ENCODE results near the gene UPF2.

The UPF2 gene

GRCh38 chr10:11885437-11886137, 157.0 kb downstream of the UPF2 start:
- no peak overlapping the region for H3K4me2 ChIP-seq (ENCODE audit: low read length)
- no peak overlapping the region for H2AFZ ChIP-seq (ENCODE audit: low read depth, low read length)
- no peaks in the 10 kb centered on the region for H4K20me1 ChIP-seq (ENCODE audit: insufficient read depth, low read length)
- H3K27me3 ChIP-seq (ENCODE audit: low read depth, low read length), result no peaks in the 10 kb centered on the region
- no peak overlapping the region for H3K4me3 ChIP-seq (ENCODE audit: low read length)
- H3K9me3 ChIP-seq (ENCODE audit: insufficient read depth, low read length), result no peaks in the 10 kb centered on the region
- no peaks in the 10 kb centered on the region for H3K36me3 ChIP-seq (replicated peaks; ENCODE audit: low read depth, low read length)
- H3K79me2 ChIP-seq (ENCODE audit: low read length), result no peaks in the 10 kb centered on the region
- TF ChIP-seq EZH2phosphoT487 (IDR thresholded peaks at IDR 0.05; ENCODE audit: low read depth) (no peak), CTCF (IDR thresholded peaks at IDR 0.05; ENCODE audit: low read depth, low read length) (no peak)
- H3K9ac ChIP-seq (ENCODE audit: low read length), result no peak overlapping the region
- H3K4me1 ChIP-seq (ENCODE audit: low read length), result peaks cover 20% of the 10 kb centered on the region
- H3K27ac ChIP-seq (ENCODE audit: low read length), result no peak overlapping the region

DNA sequence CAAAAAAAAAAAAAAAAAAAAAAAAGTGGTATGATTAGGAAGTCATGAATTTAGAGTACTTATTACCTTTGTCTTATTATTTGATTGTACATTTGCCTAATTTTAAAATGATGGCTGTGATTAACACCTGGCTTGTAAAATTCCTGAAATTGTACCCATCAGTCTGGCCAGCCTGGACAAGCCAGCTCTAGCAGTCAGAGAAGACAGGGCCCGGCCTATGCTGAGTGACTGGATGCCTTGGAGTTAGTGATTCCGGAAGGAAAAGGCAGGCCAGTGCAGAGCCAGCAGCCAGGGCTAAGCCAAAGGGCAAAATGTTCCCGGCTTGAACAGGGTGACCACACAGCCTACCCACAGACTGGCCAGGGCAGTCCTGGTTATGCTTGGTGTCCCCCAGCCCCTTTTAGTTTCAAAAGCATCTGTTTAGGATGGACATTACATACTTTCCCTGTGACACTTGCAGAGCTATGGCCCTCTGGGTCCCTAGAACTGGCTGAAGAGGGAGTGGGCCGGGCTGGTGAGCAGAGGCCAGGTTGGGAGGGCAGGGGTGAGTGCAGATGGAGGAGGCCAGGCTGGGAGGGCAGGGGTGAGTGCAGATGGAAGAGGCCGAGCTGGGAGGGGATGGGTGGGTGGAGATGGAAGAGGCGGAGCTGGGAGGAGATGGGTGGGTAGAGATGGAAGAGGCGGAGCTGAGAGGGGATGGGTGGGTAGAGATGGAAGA, 157.7 kb downstream of the UPF2 start:
- no peak overlapping the region for H3K27ac ChIP-seq (ENCODE audit: low read length)

GRCh38 chr10:11882646-11883375, 159.8 kb downstream of the UPF2 start:
- Histone ChIP-seq H4K20me1 (ENCODE audit: insufficient read depth, low read length) (no peaks in the 10 kb centered on the region), H3K4me3 (ENCODE audit: low read length) (no peak overlapping the region), H3K36me3 (replicated peaks; ENCODE audit: low read depth, low read length) (no peaks in the 10 kb centered on the region), H3K79me2 (ENCODE audit: low read length) (no peaks in the 10 kb centered on the region), H3K27me3 (ENCODE audit: low read depth, low read length) (no peaks in the 10 kb centered on the region), H3K9me3 (ENCODE audit: insufficient read depth, low read length) (no peaks in the 10 kb centered on the region), H3K9ac (ENCODE audit: low read length) (no peak overlapping the region), H3K4me1 (ENCODE audit: low read length) (peaks cover 20% of the 10 kb centered on the region), H3K27ac (ENCODE audit: low read length) (no peak overlapping the region), H2AFZ (ENCODE audit: low read depth, low read length) (no peak overlapping the region), H3K4me2 (ENCODE audit: low read length) (no peak overlapping the region)
- TF ChIP-seq CTCF (IDR thresholded peaks at IDR 0.05; ENCODE audit: low read depth, low read length), result no peak
- no peak for TF ChIP-seq EZH2phosphoT487 (IDR thresholded peaks at IDR 0.05; ENCODE audit: low read depth)

More for the DNA sequence above, 157.7 kb downstream of the UPF2 start:
- TF ChIP-seq CTCF (IDR thresholded peaks at IDR 0.05; ENCODE audit: low read depth, low read length), result no peak
- TF ChIP-seq EZH2phosphoT487 (IDR thresholded peaks at IDR 0.05; ENCODE audit: low read depth), result no peak
- Histone ChIP-seq H3K4me3 (ENCODE audit: low read length) (no peak overlapping the region), H3K79me2 (ENCODE audit: low read length) (no peaks in the 10 kb centered on the region), H3K27me3 (ENCODE audit: low read depth, low read length) (no peaks in the 10 kb centered on the region), H3K9me3 (ENCODE audit: insufficient read depth, low read length) (no peaks in the 10 kb centered on the region), H3K36me3 (replicated peaks; ENCODE audit: low read depth, low read length) (no peaks in the 10 kb centered on the region), H3K4me2 (ENCODE audit: low read length) (no peak overlapping the region), H3K9ac (ENCODE audit: low read length) (no peak overlapping the region), H4K20me1 (ENCODE audit: insufficient read depth, low read length) (no peaks in the 10 kb centered on the region), H3K4me1 (ENCODE audit: low read length) (peaks cover 20% of the 10 kb centered on the region), H2AFZ (ENCODE audit: low read depth, low read length) (no peak overlapping the region)

Data from OCI-LY3 (cell line).